ENCODE results near the gene CIB1.
"Not testable (repeated sequence)": the region's sequence is repeated elsewhere in the genome, so short reads cannot be mapped to it uniquely, and the experiment has no call there.

The CIB1 gene

GRCh38 chr15:90266061-90266431 lies 32.3 kb upstream of the CIB1 start:
- TF ChIP-seq CTCF (IDR thresholded peaks at IDR 0.05) (no peak), ZFX (IDR thresholded peaks at IDR 0.05; ENCODE audit: borderline replicate concordance) (no peak)
- peak overlapping the region; percentile 90 for H3K27ac ChIP-seq

DNA sequence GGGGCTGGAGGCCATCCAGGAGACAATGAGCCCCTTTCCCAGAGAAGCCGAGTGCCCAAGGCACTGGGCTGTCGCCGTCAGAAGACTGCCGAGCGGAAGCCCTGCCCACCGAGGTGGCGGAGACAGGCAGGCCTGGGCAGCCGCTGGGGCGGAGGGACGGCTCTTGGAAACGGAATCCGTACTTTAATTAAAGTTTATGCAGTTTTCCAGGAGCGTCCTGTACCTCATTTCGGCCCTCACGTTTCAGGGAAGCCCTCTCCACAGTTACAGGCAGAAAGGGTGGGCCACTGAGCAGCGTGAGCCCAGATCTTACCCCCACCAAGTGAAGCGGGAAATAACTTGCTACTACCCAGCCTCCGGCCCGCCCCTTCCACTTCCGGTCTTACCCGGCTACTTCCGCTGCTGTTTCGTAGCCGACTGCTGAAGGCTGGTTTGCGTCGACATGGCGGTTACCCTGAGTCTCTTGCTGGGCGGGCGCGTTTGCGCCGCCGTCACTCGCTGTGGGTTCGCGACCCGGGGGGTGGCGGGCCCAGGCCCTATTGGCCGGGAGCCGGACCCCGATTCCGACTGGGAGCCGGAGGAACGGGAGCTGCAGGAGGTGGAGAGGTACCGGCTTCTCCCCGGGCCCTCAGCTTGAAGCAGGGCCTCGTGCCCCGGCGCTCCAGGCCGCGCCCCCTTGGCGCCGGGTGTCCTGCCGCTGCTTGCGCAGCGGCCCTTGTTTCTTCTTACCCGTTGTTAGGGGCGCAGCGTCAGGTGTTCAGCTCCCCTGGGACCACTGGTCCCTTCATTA lies 31.7 kb upstream of the CIB1 start, which contains the start of gene NGRN:
Gene NGRN, plus strand, starts transcription at position 402 of the 790 bp plus-strand sequence. Its CDS starts 41 bp downstream, at position 443.
- TF ChIP-seq ZFX (IDR thresholded peaks at IDR 0.05; ENCODE audit: borderline replicate concordance): no peak
- no peak for TF ChIP-seq CTCF (IDR thresholded peaks at IDR 0.05)
- H3K27ac ChIP-seq: peak within 1 kb of the TSS; percentile 90

GRCh38 chr15:90264671-90265070 lies 30.9 kb upstream of the CIB1 start:
- H3K27ac ChIP-seq: peak overlapping the region; percentile 90
- TF ChIP-seq CTCF (IDR thresholded peaks at IDR 0.05) (no peak), ZFX (IDR thresholded peaks at IDR 0.05; ENCODE audit: borderline replicate concordance) (no peak)

DNA sequence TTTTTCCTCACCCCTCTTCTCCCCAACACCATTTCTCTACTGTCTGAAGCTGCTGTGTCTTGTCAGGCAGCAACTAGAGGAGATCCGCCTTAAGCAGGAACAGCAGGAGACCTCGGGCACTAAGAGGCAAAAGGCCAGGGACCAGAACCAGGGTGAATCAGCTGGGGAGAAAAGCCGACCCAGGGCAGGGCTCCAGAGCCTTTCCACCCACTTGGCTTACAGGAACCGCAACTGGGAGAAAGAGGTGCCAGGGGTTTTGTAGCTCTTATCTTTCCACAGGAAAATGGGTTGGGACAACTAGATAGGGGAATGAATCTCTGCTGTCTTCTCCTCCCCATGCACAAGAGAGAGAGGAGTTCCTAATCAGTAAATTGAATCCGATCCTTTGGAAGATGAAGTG lies 28.7 kb upstream of the CIB1 start:
- no peak overlapping the region for H3K27ac ChIP-seq
- TF ChIP-seq ZFX (IDR thresholded peaks at IDR 0.05; ENCODE audit: borderline replicate concordance) (no peak), CTCF (IDR thresholded peaks at IDR 0.05) (no peak)

- no peak for TF ChIP-seq CTCF (IDR thresholded peaks at IDR 0.05)
- no peak for TF ChIP-seq ZFX (IDR thresholded peaks at IDR 0.05; ENCODE audit: borderline replicate concordance)
- no peak overlapping the region for H3K27ac ChIP-seq
Measured at GRCh38 chr15:90261811-90262210, 28.1 kb upstream of the CIB1 start.

GRCh38 chr15:90260731-90261130 lies 27.0 kb upstream of the CIB1 start:
- H3K27ac ChIP-seq: not testable (repeated sequence)

GRCh38 chr15:90259524-90259923 lies 25.8 kb upstream of the CIB1 start:
- H3K27ac ChIP-seq: no peak overlapping the region
- TF ChIP-seq ZFX (IDR thresholded peaks at IDR 0.05; ENCODE audit: borderline replicate concordance) (no peak), CTCF (IDR thresholded peaks at IDR 0.05) (no peak)

- H3K27ac ChIP-seq: no peak overlapping the region
- TF ChIP-seq ZFX (IDR thresholded peaks at IDR 0.05; ENCODE audit: borderline replicate concordance): no peak
- no peak for TF ChIP-seq CTCF (IDR thresholded peaks at IDR 0.05)
Measured at GRCh38 chr15:90257776-90258175, 24.0 kb upstream of the CIB1 start.
